IMR-90 (cell line): Measurements from ENCODE around the gene ARHGAP18. TPM values are rescaled to one million over a fixed set of nuclear protein-coding genes. Genes with fewer than 3 reads are reported as not detected.

Source experiments
- ATAC-seq: fragments of 200-7000 bp; cut with Tn5 transposase; 2 replicates; pipeline ENCODE4 v1.9.1; 2020; ENCODE audit warnings: low read depth, mild to moderate bottlenecking, moderate library complexity
- BruUV-seq: library from RNA; stranded (reverse); fragments of 400-500 nt; replicated peaks from 2 replicates; lab custom pipeline; 2021; lab: Mats Ljungman, UMichigan
- CTCF ChIA-PET: fragments of 300-600 bp; formaldehyde crosslinking; extraction: SDS; loops from one replicate; lab custom pipeline; 2021; ENCODE audit warnings: antibody characterized with exemption; lab: Yijun Ruan, JAX
- POLR2A ChIA-PET: fragments of 300-600 bp; sonication (Branson Sonifier 250); formaldehyde crosslinking; loops from one replicate; lab custom pipeline; 2022; ENCODE audit warnings: antibody characterized with exemption; ENCODE audit not compliant: unreplicated experiment; lab: Charles Lee
- DNase-seq: peaks from one replicate; pipeline ENCODE4 v3.0.0; 2013
- H2AFZ ChIP-seq: replicated peaks from 2 replicates; pipeline ENCODE3; 2013; ENCODE audit warnings: low read length, mild to moderate bottlenecking; ENCODE audit not compliant: poor library complexity
- H2AK5ac ChIP-seq: 2 replicates; pipeline ENCODE4 v1.6.1; 2013; ENCODE audit warnings: low read depth, low read length, inconsistent platforms
- H2AK9ac ChIP-seq: replicated peaks from 2 replicates; pipeline ENCODE3; 2013; ENCODE audit warnings: mild to moderate bottlenecking, low read depth, low read length, moderate library complexity; ENCODE audit not compliant: poor library complexity
- H2BK120ac ChIP-seq: 2 replicates; pipeline ENCODE4 v1.6.1; 2013; ENCODE audit warnings: low read depth, low read length, inconsistent platforms
- H2BK15ac ChIP-seq: 3 replicates; pipeline ENCODE4 v1.6.1; 2013; ENCODE audit warnings: low read depth, low read length, inconsistent platforms
- H2BK20ac ChIP-seq: 2 replicates; pipeline ENCODE4 v1.6.1; 2013; ENCODE audit warnings: low read depth, mild to moderate bottlenecking, inconsistent platforms, low read length, moderate library complexity
- H2BK5ac ChIP-seq: 2 replicates; pipeline ENCODE4 v1.6.1; 2013; ENCODE audit warnings: mild to moderate bottlenecking, low read depth, low read length, inconsistent platforms; ENCODE audit not compliant: poor library complexity, severe bottlenecking
- H3K14ac ChIP-seq: replicated peaks from 2 replicates; pipeline ENCODE4 v1.6.1; 2013; ENCODE audit warnings: low read depth, low read length, inconsistent platforms
- H3K18ac ChIP-seq: 2 replicates; pipeline ENCODE4 v1.6.1; 2013; ENCODE audit warnings: low read depth, low read length, control low read depth
- H3K23ac ChIP-seq: 2 replicates; pipeline ENCODE4 v1.6.1; 2013; ENCODE audit warnings: low read depth, low read length, inconsistent platforms
- H3K27ac ChIP-seq: 2 replicates; pipeline ENCODE4 v1.5.1; 2013; ENCODE audit warnings: mild to moderate bottlenecking, control low read depth, low read length; ENCODE audit not compliant: insufficient read depth
- H3K27me3 ChIP-seq: 2 replicates; pipeline ENCODE4 v1.6.1; 2013; ENCODE audit warnings: low read length; ENCODE audit not compliant: control insufficient read depth, insufficient read depth
- H3K36me3 ChIP-seq: 2 replicates; pipeline ENCODE4 v1.6.1; 2013; ENCODE audit warnings: low read length, mixed read lengths; ENCODE audit not compliant: control insufficient read depth, insufficient read depth
- H3K4ac ChIP-seq: 2 replicates; pipeline ENCODE4 v1.6.1; 2013; ENCODE audit warnings: low read depth, low read length, inconsistent platforms
- H3K4me1 ChIP-seq: 2 replicates; pipeline ENCODE4 v1.6.1; 2013; ENCODE audit warnings: low read length, mixed read lengths; ENCODE audit not compliant: control insufficient read depth, insufficient read depth
- H3K4me2 ChIP-seq: 2 replicates; pipeline ENCODE4 v1.6.1; 2013; ENCODE audit warnings: low read depth, mild to moderate bottlenecking, control low read depth, low read length, moderate library complexity
- H3K4me3 ChIP-seq: 2 replicates; pipeline ENCODE4 v1.5.1; 2013; ENCODE audit warnings: low read depth, mild to moderate bottlenecking, control low read depth, low read length, moderate library complexity; ENCODE audit not compliant: insufficient read depth
- H3K56ac ChIP-seq: 2 replicates; pipeline ENCODE4 v1.6.1; 2013; ENCODE audit warnings: low read length, inconsistent platforms; ENCODE audit not compliant: insufficient read depth; ENCODE audit errors: extremely low read depth
- H3K79me1 ChIP-seq, 2 experiments: 2 replicates each; pipeline ENCODE4 v1.6.1; 2013; ENCODE audit warnings: low read length in 2 of 2, inconsistent platforms in 1 of 2, low read depth in 1 of 2
- H3K9ac ChIP-seq: 2 replicates; pipeline ENCODE4 v1.6.1; 2013; ENCODE audit warnings: low read depth, low read length, control low read depth
- H3K9me1 ChIP-seq: 2 replicates; pipeline ENCODE4 v1.6.1; 2013; ENCODE audit warnings: low read length, inconsistent platforms; ENCODE audit not compliant: insufficient read depth
- H3K9me3 ChIP-seq: 2 replicates; pipeline ENCODE4 v1.6.1; 2013; ENCODE audit warnings: low read length; ENCODE audit not compliant: control insufficient read depth, insufficient read depth
- H4K20me1 ChIP-seq: 2 replicates; pipeline ENCODE4 v1.6.1; 2013; ENCODE audit warnings: low read length, inconsistent platforms; ENCODE audit not compliant: insufficient read depth
- H4K5ac ChIP-seq: 2 replicates; pipeline ENCODE4 v1.6.1; 2013; ENCODE audit warnings: mild to moderate bottlenecking, low read depth, low read length, control low read depth
- H4K8ac ChIP-seq, 2 experiments: 2 replicates each; pipeline ENCODE4 v1.6.1; 2013; ENCODE audit warnings: low read depth in 2 of 2, low read length in 2 of 2, control low read depth in 1 of 2, inconsistent platforms in 1 of 2
- H4K91ac ChIP-seq: 2 replicates; pipeline ENCODE4 v1.6.1; 2013; ENCODE audit warnings: low read depth, low read length, inconsistent platforms; ENCODE audit not compliant: insufficient read depth
- CHD1 ChIP-seq: IDR thresholded peaks from 2 replicates; pipeline ENCODE4 v1.6.1; 2012; ENCODE audit warnings: low read depth, low read length, improper control_type of control experiment
- MAFK ChIP-seq: IDR thresholded peaks from 2 replicates; pipeline ENCODE4 v1.6.1; 2012; ENCODE audit warnings: low read depth, low read length, improper control_type of control experiment
- MAZ ChIP-seq: IDR thresholded peaks from 2 replicates; pipeline ENCODE4 v1.6.1; 2012; ENCODE audit warnings: low read depth, mild to moderate bottlenecking, low read length, improper control_type of control experiment, moderate library complexity, borderline replicate concordance
- NFE2L2 ChIP-seq: fragments of 150-350 bp; IDR thresholded peaks from 2 replicates; pipeline ENCODE4 v1.6.1; 2016; ENCODE audit warnings: low read depth, mild to moderate bottlenecking, low read length
- POLR2A ChIP-seq: IDR thresholded peaks from 2 replicates; pipeline ENCODE4 v1.6.1; 2012; ENCODE audit warnings: mild to moderate bottlenecking, low read depth, low read length
- RFX5 ChIP-seq: IDR thresholded peaks from 2 replicates; pipeline ENCODE4 v1.8.0; 2012; ENCODE audit warnings: low read depth, mild to moderate bottlenecking, low read length, moderate library complexity
- WGBS, 2 experiments: methylation state at CpG; one replicate each; pipeline versions ENCODE4 v1.1.5 to v1.1.7; 2013; ENCODE audit warnings: missing lambda C conversion rate in 2 of 2; ENCODE audit not compliant: insufficient read length in 1 of 2; ENCODE audit errors: extremely low coverage in 2 of 2; 5-methylcytosine and 5-hydroxymethylcytosine counted together
- dilution Hi-C: fragments of 300-500 bp; cut with HindIII; formaldehyde crosslinking; loops from one replicate; pipeline ENCODE4 v1.14.3; 2018; ENCODE audit warnings: low sequenced_read_pairs; ENCODE audit not compliant: unreplicated experiment
- in situ Hi-C: fragments of 300-500 bp; cut with MboI; formaldehyde crosslinking; loops from 3 replicates; pipeline ENCODE4 v1.14.3; 2019; ENCODE audit warnings: low sequenced_read_pairs, inconsistent platforms, mixed read lengths
- intact Hi-C: fragments of 100-400 bp; cut with micrococcal nuclease; formaldehyde crosslinking; loops from 2 replicates; pipeline ENCODE4 v1.10.0; 2022
- polyA plus RNA-seq, 3 experiments: library from polyadenylated mRNA; depleted of rRNA; stranded (reverse); fragments of >200 nt; gene quantifications; 2 replicates each; pipeline ENCODE4 v1.2.3, GENCODE V29; 2012; ENCODE audit warnings: low replicate concordance in 1 of 3
- total RNA-seq: library from RNA; depleted of rRNA; stranded (reverse); fragments of >200 nt; gene quantifications from 2 replicates; pipeline ENCODE4 v1.2.3, GENCODE V29; 2012
- TF ChIP-seq, protein P1 (sequence below): fragments of 150-350 bp; IDR thresholded peaks from 2 replicates; pipeline ENCODE4 v1.6.1; 2017; ENCODE audit warnings: mild to moderate bottlenecking, antibody characterized with exemption, low read length, low read depth
- TF ChIP-seq, protein P2 (sequence below): conservative IDR thresholded peaks from 2 replicates; pipeline ENCODE4 v1.5.1; 2012; ENCODE audit warnings: mild to moderate bottlenecking, low read depth, low read length, improper control_type of control experiment

The ARHGAP18 gene
- total and polyA plus RNA-seq, 2 of the 4 experiments (the other 2 are of a cell fraction) = 6.2 to 17.0 TPM

- dilution Hi-C loops = no loop called here
- Histone ChIP-seq H2BK15ac (no peak overlapping the region), H4K91ac (no peak overlapping the region), H2AK9ac (no peak overlapping the region), H3K36me3 (no peaks in the 10 kb centered on the region), H4K8ac (no peak overlapping the region), H4K20me1 (no peaks in the 10 kb centered on the region), H3K9me1 (no peaks in the 10 kb centered on the region), H3K4me2 (no peak overlapping the region), H3K27me3 (no peaks in the 10 kb centered on the region), H3K23ac (no peak overlapping the region), H3K4me1 (no peaks in the 10 kb centered on the region), H3K56ac (no peak overlapping the region), H4K5ac (no peak overlapping the region), H3K79me1 (no peaks in the 10 kb centered on the region; a peak in 1 of 4 replicates), H3K9me3 (no peaks in the 10 kb centered on the region), H2BK20ac (no peak overlapping the region), H3K4ac (no peak overlapping the region), H2AK5ac (no peak overlapping the region), H3K14ac (no peak overlapping the region), H3K9ac (no peak overlapping the region), H2BK120ac (no peak overlapping the region), H3K18ac (no peak overlapping the region), H3K4me3 (no peak overlapping the region), H2BK5ac (no peak overlapping the region), H3K27ac (no peak overlapping the region), H2AFZ (no peak overlapping the region)
- in situ Hi-C loops = no loop called here
- WGBS, 2 experiments = no CpG with 5 or more reads among the region's 1 CpG
- DNase-seq (no peak), ATAC-seq (no peak)
- BruUV-seq = no TSS peak
- TF ChIP-seq, protein P1, sequence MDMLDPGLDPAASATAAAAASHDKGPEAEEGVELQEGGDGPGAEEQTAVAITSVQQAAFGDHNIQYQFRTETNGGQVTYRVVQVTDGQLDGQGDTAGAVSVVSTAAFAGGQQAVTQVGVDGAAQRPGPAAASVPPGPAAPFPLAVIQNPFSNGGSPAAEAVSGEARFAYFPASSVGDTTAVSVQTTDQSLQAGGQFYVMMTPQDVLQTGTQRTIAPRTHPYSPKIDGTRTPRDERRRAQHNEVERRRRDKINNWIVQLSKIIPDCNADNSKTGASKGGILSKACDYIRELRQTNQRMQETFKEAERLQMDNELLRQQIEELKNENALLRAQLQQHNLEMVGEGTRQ = no peak
- TF ChIP-seq, protein P2, sequence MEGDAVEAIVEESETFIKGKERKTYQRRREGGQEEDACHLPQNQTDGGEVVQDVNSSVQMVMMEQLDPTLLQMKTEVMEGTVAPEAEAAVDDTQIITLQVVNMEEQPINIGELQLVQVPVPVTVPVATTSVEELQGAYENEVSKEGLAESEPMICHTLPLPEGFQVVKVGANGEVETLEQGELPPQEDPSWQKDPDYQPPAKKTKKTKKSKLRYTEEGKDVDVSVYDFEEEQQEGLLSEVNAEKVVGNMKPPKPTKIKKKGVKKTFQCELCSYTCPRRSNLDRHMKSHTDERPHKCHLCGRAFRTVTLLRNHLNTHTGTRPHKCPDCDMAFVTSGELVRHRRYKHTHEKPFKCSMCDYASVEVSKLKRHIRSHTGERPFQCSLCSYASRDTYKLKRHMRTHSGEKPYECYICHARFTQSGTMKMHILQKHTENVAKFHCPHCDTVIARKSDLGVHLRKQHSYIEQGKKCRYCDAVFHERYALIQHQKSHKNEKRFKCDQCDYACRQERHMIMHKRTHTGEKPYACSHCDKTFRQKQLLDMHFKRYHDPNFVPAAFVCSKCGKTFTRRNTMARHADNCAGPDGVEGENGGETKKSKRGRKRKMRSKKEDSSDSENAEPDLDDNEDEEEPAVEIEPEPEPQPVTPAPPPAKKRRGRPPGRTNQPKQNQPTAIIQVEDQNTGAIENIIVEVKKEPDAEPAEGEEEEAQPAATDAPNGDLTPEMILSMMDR = no peak
- TF ChIP-seq MAFK (no peak), CHD1 (no peak), NFE2L2 (no peak), RFX5 (no peak), MAZ (no peak), POLR2A (no peak)
- intact Hi-C loops = no loop called here
- ChIA-PET CTCF (no interaction called here), POLR2A (no interaction called here)
These were observed 158.5 kb downstream of the ARHGAP18 start for GRCh38 chr6:129551486-129551885.
